AML-193 (cell line): ENCODE results near the gene RTL10.
"Not testable (repeated sequence)": the region's sequence is repeated elsewhere in the genome, so short reads cannot be mapped to it uniquely, and the experiment has no call there.

Experiments used
- DNase-seq, 2 experiments: peaks; one replicate each; lab custom pipeline; 2025; lab: John Stamatoyannopoulos, UW

The RTL10 gene

DNA sequence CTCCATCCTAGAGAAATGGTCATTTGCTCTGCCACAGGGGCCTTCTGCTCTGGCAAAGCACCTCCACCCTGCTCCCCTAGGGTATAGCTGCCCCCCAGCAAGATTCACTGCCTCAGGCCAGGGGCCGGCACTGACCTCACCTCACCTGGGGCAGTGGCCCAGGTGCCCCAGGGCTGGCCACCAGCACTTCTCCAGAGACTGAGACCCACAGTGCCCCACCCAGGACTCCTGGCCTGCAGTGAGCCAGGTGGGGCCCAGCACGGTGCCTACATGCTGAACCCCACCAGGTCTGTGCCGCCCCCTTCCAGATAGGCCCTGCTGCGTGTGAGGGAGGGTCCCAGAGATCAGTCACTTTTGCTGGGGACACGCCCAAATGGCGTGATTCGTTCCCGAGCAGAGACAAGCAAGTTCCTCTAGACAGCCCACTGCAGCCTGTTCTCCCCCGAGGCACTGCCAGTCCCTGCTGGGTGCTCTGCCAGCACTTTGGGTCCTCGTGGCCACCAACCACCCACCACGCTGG, 10.8 kb downstream of the RTL10 start:
- no peak for DNase-seq

DNA sequence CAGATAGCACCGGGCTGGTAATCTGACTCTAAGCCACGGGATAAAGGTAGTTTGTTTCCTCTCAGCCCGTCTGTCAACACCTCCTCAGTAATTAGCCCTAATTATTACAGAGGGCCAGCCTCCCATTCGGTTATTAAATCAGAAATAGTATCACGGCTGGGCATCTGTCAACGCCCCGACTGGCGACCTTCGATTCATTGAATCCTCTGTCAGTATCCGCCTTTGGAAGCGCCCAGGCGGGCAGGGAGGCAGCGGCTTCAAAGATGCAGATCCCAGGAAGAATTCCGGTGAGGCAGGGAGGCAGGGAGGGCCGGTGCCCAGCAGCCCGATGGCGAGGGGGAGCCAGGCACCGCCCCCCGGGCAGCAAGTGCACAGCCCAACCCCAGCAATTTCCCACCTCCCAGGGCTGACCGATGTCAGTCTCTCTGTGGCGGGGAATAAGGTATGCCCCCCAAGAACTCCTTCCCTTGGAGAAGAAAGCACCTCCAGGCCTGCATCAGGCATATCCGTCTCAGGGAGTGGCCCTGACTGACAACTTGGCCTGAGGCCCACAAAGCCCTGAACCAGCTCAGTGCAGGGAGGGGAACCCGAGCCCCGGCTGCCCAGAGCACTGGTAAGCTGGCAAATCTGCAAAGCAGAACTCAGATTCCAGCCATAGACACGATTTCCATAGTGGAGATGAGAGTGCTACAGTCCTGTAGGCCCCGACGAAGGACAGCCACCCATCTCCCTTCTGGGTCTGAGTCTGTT, 11.4 kb downstream of the RTL10 start:
- DNase-seq: no peak

DNA sequence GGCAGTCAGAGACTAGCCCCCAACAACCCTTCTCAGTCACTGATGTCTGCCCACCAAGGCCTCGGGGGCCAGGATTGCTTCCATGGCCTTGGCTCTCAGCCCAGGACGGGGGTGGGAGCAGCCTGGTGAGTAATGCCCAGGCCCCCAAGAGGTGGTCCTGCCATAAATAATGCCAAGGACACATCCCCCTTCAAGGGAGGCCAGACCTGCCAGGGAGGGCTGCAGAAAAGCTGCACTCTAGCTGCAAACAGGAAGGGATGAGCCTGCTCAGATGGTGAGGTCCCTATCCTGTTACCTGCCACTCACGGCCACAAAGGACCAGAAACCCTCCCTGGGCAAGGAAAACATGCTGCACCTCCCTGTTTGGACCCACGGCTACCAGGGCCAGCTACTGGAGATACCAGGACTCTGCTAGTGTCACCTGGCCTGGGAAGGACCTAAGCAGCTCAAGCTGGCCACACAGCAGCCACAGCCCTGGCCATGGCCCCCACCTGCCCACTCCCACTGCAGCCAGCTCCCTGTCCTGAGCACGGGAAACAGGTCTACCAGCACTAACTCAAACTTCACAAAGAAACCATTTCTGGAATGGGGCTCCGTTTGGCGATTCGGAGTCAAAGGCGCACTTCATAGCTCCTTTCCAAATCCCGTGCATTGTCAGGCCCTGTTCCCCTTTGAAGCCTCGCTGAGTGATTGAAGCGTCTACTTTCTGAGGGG, 12.1 kb downstream of the RTL10 start:
- DNase-seq: no peak

DNA sequence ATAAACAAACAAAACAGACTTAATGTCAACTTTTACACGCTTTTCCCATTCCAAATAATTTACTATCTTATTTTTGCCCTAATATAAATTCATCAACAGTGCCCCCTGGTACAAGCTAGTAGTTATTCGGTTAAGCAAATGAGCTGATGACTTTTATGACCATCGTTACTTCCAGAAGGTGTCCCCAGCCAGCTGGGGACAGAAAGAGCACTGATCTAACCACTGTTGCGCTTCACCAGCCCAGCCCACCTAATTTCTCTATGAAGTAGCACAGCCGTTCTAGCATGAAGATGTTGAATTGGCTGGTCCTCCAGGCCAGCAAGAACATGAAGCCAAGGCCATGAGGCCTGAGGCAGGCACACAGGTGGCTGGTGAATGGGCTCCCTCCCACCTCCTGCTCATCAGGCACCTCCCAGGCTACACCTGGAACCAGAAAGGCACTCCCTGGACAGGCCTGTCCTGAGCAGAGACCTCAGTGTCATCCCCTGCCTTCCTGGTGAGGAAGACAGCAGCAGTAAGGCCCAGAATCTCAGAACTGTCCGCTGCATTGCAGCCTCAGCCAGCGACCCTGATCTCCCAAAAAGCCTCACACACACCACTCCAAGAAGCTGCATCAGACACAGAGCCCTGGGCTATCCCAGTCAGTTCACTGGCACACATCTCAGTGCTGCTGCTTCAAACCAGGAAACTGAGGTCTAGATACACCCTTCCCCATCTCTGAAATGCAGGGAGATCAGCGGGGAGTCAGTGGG, 12.9 kb downstream of the RTL10 start:
- DNase-seq: no peak

DNA sequence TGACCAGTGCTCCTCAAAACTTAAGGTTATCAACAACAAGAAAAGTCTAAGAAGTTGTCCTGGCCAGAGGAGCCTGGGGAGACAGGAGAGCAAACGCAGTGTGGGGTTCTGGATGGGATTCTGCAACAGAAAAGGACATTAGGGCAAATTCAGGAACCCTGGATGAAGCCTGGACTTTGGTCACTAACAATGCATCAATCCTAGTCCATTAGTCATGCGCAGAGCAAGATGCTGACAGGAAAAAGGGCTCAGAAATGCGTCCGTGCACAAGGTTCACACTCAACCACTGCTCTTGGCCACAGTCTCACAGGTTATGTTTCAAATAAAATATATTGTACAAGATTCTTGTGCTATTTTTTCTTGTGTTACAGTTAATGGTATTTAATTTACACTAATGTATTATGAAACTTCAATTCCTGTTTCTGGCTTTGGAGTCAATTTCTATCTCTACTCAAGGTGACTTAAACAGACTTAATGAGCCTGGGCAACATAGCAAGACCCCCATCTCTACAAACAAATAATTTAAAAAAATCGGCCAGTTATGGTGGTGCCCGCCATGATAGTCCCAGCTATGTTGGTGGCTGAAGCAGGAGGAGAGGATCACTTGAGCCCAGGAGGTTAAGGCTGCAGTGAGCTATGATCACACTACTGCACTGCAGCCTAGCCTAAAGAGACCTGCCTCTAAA, 13.6 kb downstream of the RTL10 start:
- no peak for DNase-seq

DNA sequence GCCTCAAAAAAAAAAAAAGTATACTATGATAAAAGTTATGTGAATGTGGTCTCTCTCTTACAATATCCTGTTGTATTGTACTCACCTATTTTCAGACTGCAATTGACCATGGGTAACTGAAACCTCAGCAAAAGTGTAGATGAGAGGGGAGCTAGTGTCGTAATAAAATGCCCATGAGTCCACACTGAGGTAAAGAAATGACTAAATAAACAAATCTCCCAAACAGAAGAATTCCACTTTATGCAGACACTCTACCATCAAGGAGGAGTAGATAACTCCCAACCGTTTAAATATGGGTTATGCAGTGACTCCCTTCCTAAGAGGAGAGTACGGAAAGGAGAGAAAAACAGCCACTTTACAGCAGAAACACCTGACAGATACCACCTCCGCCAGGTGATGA, 14.6 kb downstream of the RTL10 start:
- DNase-seq: no peak

DNA sequence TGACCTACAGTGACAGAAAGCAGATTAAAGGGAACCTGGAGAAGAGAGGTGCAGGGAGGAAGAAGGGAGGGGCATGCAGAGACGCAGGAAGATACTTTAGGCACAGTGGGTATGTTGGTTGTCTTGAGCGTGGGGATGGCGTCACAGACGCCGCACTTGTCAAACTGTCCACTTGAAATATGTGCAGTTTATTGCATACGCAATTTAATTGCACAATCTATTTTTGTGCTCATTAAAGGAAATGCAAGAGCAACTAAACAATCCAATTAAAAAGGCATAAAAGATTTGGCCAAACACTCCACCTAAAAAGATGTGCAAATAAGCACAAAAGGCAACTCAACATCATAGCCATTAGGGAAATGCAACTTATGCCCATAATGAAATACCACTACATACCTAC, 16.8 kb downstream of the RTL10 start:
- DNase-seq: no peak

DNA sequence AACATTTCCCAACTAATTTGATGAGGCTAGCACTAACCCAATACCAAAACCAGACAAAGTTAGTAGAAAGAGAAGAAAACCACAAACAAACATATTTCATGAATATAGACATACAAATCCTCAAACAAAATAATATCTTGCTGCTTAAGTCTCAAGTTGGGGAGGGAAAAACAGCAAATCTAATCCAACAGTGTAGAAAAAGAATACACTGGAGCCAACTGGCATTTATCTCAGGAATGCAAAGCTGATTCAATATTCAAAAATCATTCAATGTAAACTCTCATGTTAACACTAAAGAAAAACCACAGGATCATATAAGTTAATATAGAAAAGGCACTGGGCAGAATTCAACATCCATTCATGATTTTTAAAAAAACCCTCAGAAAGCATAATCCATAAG, 18.2 kb downstream of the RTL10 start:
- DNase-seq: no peak

DNA sequence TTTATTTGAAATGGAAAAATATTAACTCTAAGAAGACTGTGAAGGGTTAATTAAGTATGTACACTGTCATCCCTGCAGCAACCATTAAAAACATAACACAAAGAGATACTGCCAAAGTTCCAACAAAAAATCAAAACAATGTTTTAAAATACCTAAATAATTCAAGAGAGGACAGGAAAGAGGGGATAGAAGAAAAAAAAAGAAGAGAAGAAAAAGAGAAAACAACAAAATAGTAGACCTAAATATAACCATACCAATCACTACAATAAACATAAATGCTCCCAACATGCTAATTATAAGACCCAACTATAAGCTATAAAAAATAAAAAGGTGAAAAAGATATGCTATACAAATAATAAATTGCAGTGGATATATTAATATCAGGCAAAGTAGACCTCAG, 20.1 kb downstream of the RTL10 start:
- DNase-seq: no peak

DNA sequence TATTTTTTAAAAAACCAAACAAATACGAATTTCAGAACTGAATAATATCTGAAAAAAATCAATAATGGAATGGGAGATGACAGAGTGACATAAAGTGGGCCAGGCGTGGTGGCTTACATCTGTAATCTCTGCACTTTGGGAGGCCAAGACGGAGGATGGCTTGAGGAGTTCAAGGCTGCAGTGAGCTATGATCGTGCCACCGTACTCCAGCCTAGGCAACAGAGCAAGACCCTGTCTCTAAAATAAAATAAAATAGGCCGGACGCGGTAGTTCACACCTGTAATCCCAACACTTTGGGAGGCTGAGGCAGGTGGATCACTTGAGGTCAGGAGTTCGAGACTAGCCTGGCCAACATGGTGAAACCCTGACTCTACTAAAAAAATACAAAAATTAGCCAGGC, 21.3 kb downstream of the RTL10 start:
- not testable (repeated sequence) for DNase-seq

DNA sequence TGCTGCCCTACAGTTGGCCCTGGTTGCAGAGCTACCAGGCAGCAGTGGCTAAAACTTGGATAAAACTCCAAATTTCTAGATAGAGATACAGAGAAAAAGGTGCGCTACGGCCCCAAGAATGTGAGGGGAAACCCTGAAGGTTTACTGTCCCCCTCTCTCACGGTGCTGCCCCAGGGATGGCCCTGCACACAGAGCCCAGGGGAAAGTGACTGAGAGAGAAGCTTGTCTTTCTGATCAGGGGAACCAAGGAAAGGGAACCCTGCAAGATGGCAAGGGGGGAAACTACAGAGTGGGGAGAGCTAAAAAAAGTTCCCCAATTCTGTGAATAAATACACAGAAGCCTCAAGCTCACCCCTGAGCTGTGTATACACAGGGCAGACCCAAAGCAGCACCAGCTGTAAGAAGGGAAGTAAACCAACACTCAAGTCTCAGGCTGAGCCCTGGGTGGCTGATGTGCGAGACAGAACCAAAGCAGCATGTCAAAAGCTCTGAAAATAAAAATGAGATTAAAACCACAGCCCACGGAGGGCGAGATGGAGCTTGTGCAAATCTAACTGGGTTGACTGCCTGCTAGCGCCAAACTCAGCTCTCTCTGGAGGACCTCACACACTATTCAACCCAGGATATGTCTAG, 22.1 kb downstream of the RTL10 start:
- no peak for DNase-seq

DNA sequence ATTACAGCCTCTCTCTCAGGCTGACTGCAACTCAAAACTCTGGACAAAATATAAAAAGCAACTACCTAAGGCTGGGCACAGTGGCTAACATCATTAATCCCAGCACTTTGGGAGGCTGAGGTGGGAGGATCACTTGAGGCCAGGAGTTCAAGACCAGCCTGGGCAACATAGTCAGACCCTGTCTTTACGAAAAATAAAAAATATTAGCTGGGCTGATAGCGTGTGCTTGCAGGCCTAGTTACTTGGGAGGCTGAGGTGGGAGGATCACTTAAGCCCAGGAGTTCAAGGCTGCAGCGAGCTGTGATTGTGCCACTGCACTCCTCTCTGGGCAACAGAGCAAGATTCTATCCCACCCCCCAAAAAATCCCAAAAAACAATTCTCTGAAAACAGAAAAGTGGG, 22.7 kb downstream of the RTL10 start:
- not testable (repeated sequence) for DNase-seq

DNA sequence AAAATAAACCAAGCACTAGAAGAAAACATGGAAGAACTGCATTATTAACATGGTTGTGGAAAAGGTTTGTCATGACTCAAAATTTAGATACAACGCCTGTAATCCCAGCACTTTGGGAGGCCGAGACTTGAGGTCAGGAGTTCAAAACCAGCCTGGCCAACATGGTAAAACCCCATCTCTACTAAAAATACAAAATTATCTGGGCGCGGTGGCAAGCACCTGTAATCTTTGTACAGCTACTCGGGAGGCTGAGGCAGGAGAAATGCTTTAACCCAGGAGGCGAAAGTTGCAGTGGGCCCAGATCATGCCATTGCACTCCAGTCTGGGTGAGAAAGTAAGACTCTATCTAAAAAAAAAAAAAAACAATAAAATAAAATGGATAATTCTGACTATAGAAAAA, 23.7 kb downstream of the RTL10 start:
- no peak for DNase-seq

DNA sequence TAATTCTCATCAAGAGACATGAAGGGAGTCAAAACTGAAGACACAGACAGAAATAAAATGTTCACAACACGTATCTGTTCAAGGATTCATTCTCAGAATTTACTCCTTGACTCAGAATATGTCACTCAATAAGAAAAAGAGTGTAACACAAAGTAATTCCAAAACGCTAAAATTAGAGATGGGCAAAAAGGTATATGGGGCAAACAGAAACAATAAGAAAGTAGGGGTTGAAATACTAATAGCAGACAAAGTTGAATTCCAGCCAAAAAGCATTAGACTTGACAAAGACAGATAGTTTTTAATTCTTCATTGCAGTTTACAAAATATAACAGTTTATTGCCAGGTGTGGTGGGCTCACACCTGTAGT, 26.7 kb downstream of the RTL10 start:
- DNase-seq: no peak

DNA sequence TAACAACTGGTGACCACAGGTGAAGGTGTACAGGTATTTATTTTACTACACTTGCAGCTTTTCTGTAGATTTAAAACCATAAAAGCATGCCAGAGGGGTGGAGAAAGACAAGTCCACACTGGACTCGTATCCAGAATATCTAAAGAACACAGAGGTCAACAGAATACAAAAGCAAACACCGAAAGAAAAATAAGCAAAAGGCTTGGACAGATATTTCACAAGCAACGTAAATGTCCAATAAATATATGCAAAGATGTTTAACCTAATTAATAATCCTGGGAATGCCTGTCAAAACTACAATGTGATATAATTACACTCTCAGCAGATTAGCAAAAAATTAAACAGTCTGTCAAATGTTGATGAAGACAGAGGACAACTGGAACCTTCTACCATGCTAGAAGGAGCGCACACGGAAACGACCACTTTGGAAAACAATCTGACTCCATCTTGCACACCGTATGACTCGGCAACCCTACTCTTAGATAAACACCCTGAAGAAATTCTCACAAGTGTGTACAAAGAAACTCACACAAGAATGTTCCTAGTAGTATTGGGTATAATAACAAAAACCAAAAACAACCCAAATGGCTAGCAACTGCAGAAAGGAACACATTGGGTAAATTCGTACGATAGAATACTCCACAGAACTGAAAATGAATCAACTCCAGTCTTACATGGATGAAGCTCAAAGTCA, 27.2 kb downstream of the RTL10 start:
- DNase-seq: no peak

DNA sequence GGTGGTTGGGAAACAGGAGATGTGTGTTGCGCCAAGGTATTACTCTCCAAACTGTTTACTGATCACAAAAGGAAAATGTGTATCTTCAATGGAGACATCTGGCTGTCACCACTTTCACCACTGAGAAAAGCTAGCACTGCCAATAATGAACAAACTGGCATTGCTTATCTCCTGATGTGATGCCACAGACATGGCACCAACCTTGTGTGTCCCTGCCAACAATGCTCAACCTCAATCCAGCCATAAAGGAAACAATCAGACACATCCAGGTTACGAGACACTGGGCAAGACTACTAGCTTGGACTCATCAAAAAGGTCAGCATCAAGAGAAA, 28.1 kb downstream of the RTL10 start:
- no peak for DNase-seq

DNA sequence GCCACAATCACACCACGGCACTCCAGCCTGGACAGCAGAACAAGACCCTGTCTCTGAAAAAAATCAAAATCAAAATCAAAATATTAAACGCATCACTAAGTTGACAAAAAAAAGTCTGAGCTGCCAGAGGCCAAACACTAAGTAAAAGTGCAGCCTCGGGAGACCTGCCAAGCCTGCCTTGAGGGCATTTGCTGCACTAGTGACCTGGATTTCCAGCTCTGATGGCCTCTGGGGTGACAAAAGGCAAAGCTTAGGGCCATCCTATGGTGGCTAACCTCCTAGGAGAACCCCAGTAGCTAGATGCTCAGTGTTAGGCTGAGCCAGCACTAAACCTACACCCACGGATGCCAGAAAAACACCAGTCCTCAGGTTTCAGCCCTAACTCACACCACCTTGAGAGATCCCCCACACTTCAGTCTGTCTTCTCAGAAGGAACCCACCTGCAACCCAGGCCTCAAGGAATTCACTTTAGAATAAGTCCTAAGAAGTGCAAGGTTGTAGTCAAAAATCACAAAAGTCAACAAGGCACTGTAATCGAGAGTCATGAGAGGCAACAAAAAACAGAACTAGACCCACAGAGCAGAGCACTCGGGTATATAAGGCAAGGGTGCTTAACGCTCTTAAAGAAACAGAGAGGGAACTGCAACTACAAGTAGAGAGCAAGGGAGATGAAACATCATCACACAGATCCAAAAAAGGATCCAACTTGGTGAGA, 28.6 kb downstream of the RTL10 start:
- DNase-seq: no peak

DNA sequence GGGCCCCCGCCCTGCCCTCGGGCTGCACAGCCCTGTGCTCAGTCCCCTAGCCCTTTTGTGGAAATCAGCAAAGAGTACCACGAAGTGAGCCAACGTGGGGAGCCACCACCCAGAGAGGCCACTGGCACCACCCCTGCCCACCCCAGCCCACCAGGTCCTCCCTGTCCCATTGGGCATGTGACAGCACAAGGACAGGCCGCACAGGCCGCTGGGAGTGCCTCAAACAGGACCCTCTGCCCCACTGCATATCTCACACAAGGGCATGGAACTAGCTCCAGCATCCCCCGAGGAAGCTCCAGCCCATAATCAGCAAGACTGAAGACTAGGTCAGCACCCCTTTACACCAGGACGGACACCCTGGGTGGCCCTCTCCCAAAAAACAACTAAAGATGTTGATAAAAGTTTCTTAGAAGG, 29.7 kb downstream of the RTL10 start:
- no peak for DNase-seq

DNA sequence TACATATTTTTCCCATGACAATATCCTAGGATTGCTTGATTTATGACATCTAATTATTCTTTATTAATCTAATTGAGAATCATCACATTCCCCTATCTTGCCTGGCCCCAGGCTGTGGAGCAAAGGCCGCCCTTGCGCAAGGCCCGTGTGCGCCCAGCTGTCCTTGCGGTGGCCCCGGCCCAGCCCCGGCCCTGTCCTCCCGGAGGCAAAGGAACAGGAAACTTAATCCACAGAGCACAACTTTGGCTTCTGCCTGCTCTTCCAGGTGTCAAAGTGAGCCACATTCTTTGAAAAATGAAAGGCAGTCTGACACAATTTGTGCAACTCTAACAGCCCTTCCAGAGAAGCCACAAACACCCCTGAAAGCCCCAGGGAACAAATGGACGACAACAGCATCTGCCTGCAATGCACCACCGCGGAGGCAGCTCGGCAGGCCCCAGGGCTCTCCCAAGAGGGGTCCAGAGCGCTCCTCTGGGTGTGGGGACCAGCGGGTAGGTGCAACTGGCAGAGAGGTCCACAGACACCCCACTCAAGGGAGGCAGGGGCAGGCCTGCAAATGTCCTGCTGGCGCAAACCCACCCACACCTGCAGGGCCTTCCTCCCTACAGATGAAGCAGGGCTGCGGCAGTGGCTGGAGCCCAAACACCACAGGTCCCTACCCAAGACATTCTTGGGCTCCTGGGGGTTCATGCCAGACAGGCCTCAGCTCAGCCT, 30.3 kb downstream of the RTL10 start:
- DNase-seq: no peak

DNA sequence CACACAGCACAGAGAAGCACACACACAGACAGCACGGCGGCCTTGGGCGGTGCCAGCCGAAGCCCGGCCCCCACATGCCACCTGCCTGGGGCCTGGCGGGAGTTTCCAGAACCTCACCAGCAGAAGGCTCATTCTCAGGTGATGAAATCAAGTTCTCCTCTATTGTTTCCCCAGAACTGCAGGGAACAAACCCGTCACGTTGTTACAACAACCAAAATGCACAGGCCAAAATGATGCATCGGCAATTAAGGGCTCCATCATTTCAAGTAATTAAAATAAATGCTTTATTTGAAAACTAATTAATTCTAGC, 30.8 kb downstream of the RTL10 start:
- DNase-seq: no peak
